GM21515 (cell line): ENCODE measurements around the gene MAML3.

Source experiments
- ATAC-seq: cut with Tn5 transposase; IDR thresholded peaks from one replicate; pipeline ENCODE4 v1.9.1; 2021; ENCODE audit not compliant: unreplicated experiment

The MAML3 gene

GRCh38 chr4:140156529-140157171, 2.7 kb upstream of the MAML3 start:
- ATAC-seq: peak; percentile 81

DNA sequence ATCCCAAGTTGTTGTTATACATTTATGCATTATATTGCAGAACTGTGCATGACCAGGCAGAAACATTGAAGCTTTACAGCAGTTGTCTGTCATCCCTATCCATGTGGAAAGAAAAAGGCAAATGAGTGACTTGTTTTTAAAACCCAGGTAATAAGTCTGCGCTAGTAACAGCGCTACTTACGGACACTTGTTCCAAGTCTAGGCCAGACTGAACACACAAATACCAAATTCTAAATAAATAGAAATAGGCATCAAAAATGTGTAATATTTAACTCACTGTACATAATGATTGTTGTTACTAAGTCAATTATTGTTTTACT, 548 bp upstream of the MAML3 start:
- ATAC-seq: no peak

- no peak for ATAC-seq
Observed at GRCh38 chr4:140153419-140153717, 616 bp downstream of the MAML3 start.

DNA sequence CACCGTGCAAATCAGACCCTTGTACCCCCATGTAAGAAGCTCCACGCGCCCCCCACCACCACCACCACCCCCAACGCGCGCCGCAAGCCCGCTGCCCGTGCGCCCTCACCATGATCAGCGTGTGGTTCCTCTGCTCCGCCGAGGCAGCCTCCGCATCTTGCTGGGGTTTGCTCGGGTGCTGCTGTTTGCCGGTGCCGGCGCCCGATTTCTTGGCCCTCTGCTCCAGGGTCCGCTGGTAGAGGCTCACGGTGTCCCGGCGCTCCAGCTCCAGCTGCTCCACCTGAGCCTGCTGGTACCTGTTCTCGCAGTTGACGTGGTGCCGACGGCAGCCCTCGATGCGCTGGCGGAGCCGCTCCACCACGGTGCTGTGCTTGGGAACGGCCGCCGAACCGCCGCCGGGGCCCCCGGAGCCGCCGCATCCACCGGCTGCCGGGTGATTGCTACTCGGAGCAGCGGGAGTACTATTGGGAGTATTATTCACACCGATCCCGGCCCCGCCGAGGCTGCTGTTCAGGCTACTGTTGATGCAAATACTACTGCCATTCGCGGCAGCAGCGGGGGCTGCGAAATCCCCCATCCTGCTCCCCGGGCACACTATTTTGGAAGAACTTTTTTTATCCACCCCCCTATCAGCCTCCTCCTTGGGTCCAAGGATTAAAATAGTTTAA, 1.1 kb downstream of the MAML3 start:
- ATAC-seq: no peak

- ATAC-seq: no peak
Observed at GRCh38 chr4:140152013-140152703, 1.8 kb downstream of the MAML3 start.

DNA sequence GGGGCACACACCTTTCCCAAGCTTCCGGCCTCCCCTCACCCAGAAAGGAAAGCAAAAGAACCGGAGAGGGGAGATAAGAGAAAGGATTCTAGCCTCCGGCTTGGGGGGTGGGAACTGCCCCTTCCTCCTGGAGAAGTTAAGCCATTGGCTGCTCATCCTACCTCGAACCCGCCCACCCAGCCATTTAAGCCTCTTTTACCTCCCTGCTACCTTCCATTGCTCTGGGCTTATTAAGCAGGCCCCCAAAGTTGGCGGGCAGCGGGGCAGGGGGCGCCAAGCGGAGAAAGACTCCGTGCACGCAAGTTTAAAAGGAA, 2.3 kb downstream of the MAML3 start:
- ATAC-seq: no peak

DNA sequence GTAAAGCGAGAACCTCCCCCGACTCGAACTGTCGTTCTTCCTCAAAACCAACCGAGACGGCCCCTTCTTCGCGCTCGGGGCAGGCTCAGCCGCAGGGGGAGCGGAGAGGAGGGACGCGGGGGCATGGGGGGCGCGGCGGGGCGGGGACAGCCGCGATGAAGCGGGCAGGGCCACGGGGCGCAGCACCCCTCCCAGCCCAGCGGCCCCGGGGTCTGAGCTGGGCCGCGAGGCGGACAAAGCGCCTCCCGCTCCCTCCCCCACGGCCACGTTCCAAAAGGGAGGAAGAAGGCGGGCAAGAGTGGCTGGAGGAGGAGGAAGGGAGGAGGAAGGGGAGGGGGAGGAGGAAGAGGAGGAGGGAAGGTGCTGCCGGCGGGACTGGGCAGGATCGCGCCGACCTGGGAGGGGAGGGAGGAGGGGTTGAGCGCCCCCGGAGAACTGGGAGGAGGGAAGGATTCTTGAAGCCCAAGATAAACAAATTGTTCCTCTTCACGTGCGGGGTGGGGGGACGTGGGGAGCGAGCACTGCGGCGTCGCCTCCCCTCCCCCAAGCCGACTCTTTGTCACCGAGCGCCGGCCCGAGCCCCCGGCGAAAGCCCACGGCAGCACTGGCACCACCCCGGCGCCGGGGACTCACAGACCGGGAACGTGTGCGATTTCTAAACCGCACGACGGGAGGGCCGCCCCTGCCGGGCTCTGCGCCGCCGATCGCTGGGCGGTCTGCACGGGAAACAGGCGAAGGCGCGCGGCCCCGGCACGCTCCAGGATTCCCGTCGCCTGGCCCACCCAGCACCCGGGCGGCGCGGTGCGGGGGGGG, 2.9 kb downstream of the MAML3 start:
- no peak for ATAC-seq

DNA sequence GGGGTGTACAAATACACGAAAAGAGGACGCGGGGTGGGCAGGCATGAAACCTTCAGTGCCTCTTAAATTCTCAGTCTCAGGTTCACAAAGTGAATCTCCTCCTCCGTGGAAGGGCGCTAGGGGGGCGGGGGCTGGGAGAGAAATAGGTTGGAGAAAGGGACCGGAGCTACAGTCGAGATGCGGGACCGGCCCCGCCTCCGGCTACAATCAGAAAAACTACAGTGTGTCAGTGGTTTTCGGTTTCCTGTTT, 3.4 kb downstream of the MAML3 start:
- ATAC-seq: no peak

GRCh38 chr4:140149846-140150635, 3.9 kb downstream of the MAML3 start:
- peak; percentile 39 for ATAC-seq

- no peak for ATAC-seq
Observed at GRCh38 chr4:140144050-140144449, 9.9 kb downstream of the MAML3 start.

- no peak for ATAC-seq
Observed at GRCh38 chr4:140141210-140141835, 12.7 kb downstream of the MAML3 start.

GRCh38 chr4:140140566-140140965, 13.4 kb downstream of the MAML3 start:
- ATAC-seq: no peak

DNA sequence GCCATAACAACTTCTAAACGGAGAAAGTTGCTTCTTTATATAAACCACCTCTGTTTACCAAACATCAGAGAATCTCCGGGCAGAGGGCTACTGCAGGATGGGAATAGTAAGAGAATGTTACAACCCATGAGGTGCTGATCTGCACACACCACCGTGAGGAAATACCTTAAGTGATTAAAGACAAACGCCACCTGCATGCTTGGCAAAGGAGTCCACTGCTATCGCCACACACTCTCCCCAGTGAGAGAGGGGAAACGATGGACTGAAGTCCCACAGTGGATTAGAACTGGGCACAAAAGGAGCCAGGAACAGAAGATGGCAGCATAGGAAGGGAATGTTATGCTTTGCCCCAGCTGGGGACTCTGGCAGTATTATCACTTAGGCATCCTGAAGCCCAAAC, 15.6 kb downstream of the MAML3 start:
- ATAC-seq: no peak

DNA sequence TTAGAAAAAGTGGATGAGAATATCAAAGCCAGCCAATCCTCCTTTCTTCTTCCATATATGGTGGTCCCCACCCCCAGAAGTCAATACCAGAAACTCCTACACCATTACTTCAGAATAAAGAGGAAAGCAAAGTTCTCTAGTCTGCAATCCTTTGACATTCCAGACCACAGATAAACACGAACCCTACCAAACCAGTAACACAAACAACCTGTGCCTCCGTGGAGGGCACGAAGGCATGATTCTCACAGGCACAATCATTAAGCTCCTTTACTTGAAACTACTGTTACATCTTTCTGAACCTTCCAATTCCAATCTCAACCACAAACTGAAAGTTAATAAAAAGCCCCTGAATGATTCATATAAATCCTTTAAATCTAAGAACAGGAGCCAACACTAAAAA, 16.3 kb downstream of the MAML3 start:
- ATAC-seq: no peak

DNA sequence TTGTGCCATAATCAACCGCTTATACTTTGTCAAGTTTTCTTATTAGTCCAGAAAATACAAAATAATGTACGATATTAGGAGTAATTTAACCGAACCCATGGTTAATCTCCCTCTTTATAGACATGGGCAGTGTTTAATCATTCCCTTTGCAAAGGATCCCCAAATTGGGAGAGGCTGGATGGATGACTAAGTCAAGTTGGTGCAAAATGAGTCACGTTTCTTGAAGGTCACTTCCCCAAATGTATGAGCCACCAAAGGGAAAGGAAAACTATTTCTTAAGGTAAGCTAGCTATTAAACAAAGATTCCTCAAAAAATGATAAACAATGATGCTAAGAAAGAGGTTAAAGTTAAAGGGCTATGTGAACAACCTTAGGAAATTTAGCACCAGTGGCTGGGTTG, 17.5 kb downstream of the MAML3 start:
- ATAC-seq: no peak

DNA sequence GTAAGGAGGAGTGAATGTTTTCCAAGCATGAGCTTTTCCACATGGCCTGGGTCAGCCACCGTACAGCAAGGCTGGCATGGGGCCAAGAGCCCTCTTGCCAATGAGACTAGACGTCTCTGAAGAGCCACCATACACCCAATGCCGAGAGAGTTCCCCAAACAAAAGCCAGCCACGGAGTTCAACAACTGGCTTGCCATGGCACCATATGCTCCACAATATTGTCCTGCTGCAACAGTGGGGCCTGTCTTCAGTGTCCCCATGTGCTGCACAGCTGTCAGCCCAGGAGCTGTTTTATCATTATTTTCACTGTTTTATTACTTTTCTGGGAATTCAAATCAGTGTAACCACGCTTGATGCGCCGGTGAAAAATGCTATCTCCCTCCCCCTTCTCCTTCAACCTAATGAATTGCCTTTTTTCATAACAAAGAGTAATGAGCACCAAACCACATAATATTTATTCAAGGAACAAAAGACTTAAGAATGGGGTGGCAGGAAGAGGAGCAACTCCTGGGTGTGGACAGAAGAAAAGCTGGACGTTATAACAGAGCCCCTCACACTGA, 18.4 kb downstream of the MAML3 start:
- ATAC-seq: no peak

DNA sequence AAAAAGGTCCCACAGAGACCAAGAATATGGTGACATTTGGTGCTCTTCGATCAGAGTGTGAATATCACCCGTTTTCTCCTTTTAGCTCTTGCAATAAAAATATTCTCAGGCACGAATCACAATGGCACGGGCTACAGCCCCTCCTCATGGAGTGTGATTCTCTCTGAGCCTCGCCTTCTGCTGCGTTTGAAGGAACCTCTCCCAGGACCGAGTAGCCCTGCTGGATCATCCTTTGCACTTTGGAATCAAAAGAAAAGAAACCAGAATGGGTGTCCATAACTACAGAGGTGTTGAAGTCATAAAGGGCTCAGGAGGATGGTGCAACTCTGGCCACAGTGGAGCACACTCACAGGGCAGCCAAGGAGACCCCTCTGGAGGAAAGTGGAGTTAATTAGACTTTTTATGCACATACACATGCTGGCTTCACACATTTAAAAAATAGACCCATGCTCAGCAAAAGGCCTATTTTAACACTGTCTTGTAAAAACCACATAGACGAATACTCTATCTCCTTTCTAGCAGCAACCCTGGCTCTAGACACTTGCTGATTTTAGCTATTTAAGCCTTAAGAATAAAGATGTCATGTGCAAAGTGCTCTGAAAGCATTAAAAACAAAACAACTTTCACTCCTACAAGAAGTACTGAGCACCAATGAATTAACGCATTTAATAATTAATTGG, 19.1 kb downstream of the MAML3 start:
- no peak for ATAC-seq

- ATAC-seq: no peak
Observed at GRCh38 chr4:140133576-140133975, 20.4 kb downstream of the MAML3 start.

DNA sequence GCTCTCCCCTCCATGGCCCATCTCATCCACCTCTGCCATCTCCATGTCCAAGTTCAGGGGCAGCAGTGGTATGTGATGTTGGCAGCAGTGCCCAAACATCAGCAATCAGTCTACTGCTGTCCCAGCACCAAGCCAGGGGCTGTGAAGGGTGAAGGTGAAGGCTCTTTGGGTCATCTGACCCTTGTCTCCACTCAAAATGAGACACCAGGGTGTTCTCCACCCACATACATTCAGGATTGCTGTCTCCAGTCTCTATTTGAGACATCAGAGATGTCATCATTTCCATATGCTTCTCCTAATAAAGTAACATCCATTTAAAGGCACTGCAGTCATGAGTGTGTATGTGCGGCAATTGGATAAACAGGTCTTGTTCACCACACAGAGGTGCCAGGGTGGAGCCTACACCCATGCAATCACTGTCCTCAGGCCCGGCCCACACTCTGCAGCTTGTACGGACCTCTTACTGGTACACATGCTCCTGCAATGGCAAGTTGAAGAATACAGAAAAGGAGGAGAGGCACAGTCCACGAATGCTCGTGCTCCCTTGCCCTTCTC, 22.2 kb downstream of the MAML3 start:
- ATAC-seq: no peak

DNA sequence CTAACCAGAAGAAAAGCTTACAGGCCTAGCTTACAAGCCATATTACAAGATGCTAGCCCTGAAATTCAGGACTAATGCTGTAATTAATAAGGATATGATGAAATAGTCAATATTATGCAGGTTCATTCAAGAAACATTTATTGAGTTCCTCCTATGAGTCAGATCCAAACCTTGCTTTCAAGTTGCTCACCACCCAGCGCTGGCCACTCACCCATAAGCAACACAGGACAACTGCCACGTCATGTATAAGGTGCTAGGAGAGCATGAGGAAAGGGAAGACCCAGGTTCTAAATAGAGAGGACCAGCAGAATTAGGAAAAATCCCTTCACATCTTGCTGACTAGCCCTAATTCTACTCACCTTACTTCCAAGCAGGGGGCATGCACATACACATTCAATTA, 23.3 kb downstream of the MAML3 start:
- ATAC-seq: no peak
